HG03175 (cell line): Measurements from ENCODE around the gene SLC31A1.

Experiments used
- ATAC-seq: cut with Tn5 transposase; IDR thresholded peaks from one replicate; pipeline ENCODE4 v1.9.1; 2021; ENCODE audit warnings: mild to moderate bottlenecking, moderate library complexity; ENCODE audit not compliant: unreplicated experiment

The SLC31A1 gene

GRCh38 chr9:113221003-113221799 lies at the start of gene SLC31A1, which contains the start of gene FKBP15:
Gene SLC31A1 (plus strand): TSS chr9:113221544. CDS start chr9:113256149, 34,605 bp downstream.
Gene FKBP15 (minus strand): TSS chr9:113221277. CDS start chr9:113221243, 34 bp downstream.
- ATAC-seq = peak; percentile 85

- ATAC-seq = no peak
Observed at GRCh38 chr9:113173341-113173740, 48.0 kb upstream of the SLC31A1 start.

- no peak for ATAC-seq
Observed at GRCh38 chr9:113176803-113177202, 44.5 kb upstream of the SLC31A1 start.

GRCh38 chr9:113177251-113177650 lies 44.1 kb upstream of the SLC31A1 start:
- ATAC-seq = no peak

GRCh38 chr9:113178087-113178486 lies 43.3 kb upstream of the SLC31A1 start:
- ATAC-seq = no peak

- no peak for ATAC-seq
Observed at GRCh38 chr9:113179839-113180238, 41.5 kb upstream of the SLC31A1 start.

- ATAC-seq = no peak
Observed at GRCh38 chr9:113181165-113181564, 40.2 kb upstream of the SLC31A1 start.

GRCh38 chr9:113183956-113184488 lies 37.3 kb upstream of the SLC31A1 start:
- ATAC-seq = no peak

- no peak for ATAC-seq
Observed at GRCh38 chr9:113184539-113184938, 36.8 kb upstream of the SLC31A1 start.

- no peak for ATAC-seq
Observed at GRCh38 chr9:113185271-113185670, 36.1 kb upstream of the SLC31A1 start.

GRCh38 chr9:113186137-113186755 lies 35.1 kb upstream of the SLC31A1 start:
- no peak for ATAC-seq

GRCh38 chr9:113187929-113188595 lies 33.3 kb upstream of the SLC31A1 start:
- ATAC-seq = no peak

GRCh38 chr9:113192455-113192854 lies 28.9 kb upstream of the SLC31A1 start:
- ATAC-seq = no peak

GRCh38 chr9:113199683-113200329 lies 21.5 kb upstream of the SLC31A1 start:
- no peak for ATAC-seq

- no peak for ATAC-seq
Observed at GRCh38 chr9:113205432-113205831, 15.9 kb upstream of the SLC31A1 start.

- no peak for ATAC-seq
Observed at GRCh38 chr9:113205861-113206260, 15.5 kb upstream of the SLC31A1 start.

- ATAC-seq = no peak
Observed at GRCh38 chr9:113210815-113211214, 10.5 kb upstream of the SLC31A1 start.

GRCh38 chr9:113215132-113215531 lies 6.2 kb upstream of the SLC31A1 start:
- ATAC-seq = no peak

GRCh38 chr9:113216406-113216805 lies 4.9 kb upstream of the SLC31A1 start:
- no peak for ATAC-seq

- ATAC-seq = peak; percentile 35
Observed at GRCh38 chr9:113219186-113219936, 2.0 kb upstream of the SLC31A1 start.
